PC-9 (cell line): ENCODE data around the gene ALCAM. TPM values are rescaled to one million over a fixed set of nuclear protein-coding genes. Genes with fewer than 3 reads are reported as not detected.
"Not testable (repeated sequence)": the region's sequence is repeated elsewhere in the genome, so short reads cannot be mapped to it uniquely, and the experiment has no call there.

Experiments used
- BruUV-seq: library from RNA; stranded (reverse); fragments of 400-500 nt; replicated peaks from 2 replicates; lab custom pipeline; 2021; lab: Mats Ljungman, UMichigan
- CTCF ChIA-PET: fragments of 300-600 bp; sonication (Branson Sonifier 250); formaldehyde crosslinking; loops from one replicate; lab custom pipeline; 2022; ENCODE audit warnings: antibody characterized with exemption; lab: Charles Lee
- POLR2A ChIA-PET: fragments of 300-600 bp; sonication (Branson Sonifier 250); formaldehyde crosslinking; loops from one replicate; lab custom pipeline; 2022; ENCODE audit warnings: antibody characterized with exemption; ENCODE audit not compliant: unreplicated experiment; lab: Charles Lee
- DNase-seq, 2 experiments: peaks; one replicate each; pipeline versions ENCODE4 v3.0.0 to v3.0.0-alpha.2; 2015 to 2022; ENCODE audit warnings: mixed read lengths in 1 of 2
- H2AFZ ChIP-seq: fragments of 200-600 bp; sonication (generic); 2 replicates; pipeline ENCODE4 v1.8.1; 2017; ENCODE audit warnings: antibody characterized with exemption
- H3F3A ChIP-seq: fragments of 200-600 bp; sonication (generic); 2 replicates; pipeline ENCODE4 v1.8.1; 2017; ENCODE audit warnings: antibody characterized with exemption, mild to moderate bottlenecking, low read depth; ENCODE audit not compliant: insufficient read depth
- H3K27ac ChIP-seq: fragments of 200-600 bp; sonication (generic); 2 replicates; pipeline ENCODE4 v1.6.1; 2016; ENCODE audit warnings: mixed run types
- H3K27me3 ChIP-seq: fragments of 200-600 bp; sonication (generic); 2 replicates; pipeline ENCODE4 v1.6.1; 2016; ENCODE audit warnings: low read depth, mixed run types; ENCODE audit not compliant: insufficient read depth
- H3K36me3 ChIP-seq: fragments of 200-600 bp; sonication (generic); 2 replicates; pipeline ENCODE4 v1.6.1; 2016; ENCODE audit warnings: low read depth, mixed run types
- H3K4me1 ChIP-seq: fragments of 200-600 bp; sonication (generic); replicated peaks from 2 replicates; pipeline ENCODE4 v1.6.1; 2016; ENCODE audit warnings: mixed run types; ENCODE audit not compliant: insufficient read depth
- H3K4me2 ChIP-seq: fragments of 200-600 bp; sonication (generic); 2 replicates; pipeline ENCODE4 v1.6.1; 2017; ENCODE audit warnings: mixed run types
- H3K4me3 ChIP-seq: fragments of 200-600 bp; sonication (generic); 2 replicates; pipeline ENCODE4 v1.6.1; 2016; ENCODE audit warnings: mixed run types
- H3K79me2 ChIP-seq: fragments of 200-600 bp; sonication (generic); 2 replicates; pipeline ENCODE4 v1.6.1; 2017; ENCODE audit warnings: low read depth, mixed run types
- H3K9me2 ChIP-seq: fragments of 200-600 bp; sonication (generic); 2 replicates; pipeline ENCODE4 v1.8.1; 2017; ENCODE audit warnings: mild to moderate bottlenecking; ENCODE audit not compliant: insufficient read depth
- H3K9me3 ChIP-seq: fragments of 200-600 bp; sonication (generic); 2 replicates; pipeline ENCODE4 v1.8.1; 2016; ENCODE audit warnings: low read depth; ENCODE audit not compliant: insufficient read depth
- H4K20me1 ChIP-seq: fragments of 200-600 bp; sonication (generic); 2 replicates; pipeline ENCODE4 v1.8.1; 2017; ENCODE audit not compliant: insufficient read depth
- CTCF ChIP-seq: fragments of 200-600 bp; sonication (generic); conservative IDR thresholded peaks from 2 replicates; pipeline ENCODE4 v1.6.1; 2017; ENCODE audit warnings: mixed run types, antibody characterized with exemption, mild to moderate bottlenecking, moderate library complexity
- EZH2 ChIP-seq: fragments of 200-600 bp; sonication (generic); IDR thresholded peaks from 2 replicates; pipeline ENCODE4 v1.8.0; 2017; ENCODE audit warnings: antibody characterized with exemption, low read depth
- intact Hi-C: fragments of 100-400 bp; cut with micrococcal nuclease; formaldehyde crosslinking; loops from one replicate; pipeline ENCODE4 v1.10.0; 2022; ENCODE audit not compliant: unreplicated experiment
- total RNA-seq: library from RNA; stranded (reverse); gene quantifications from 2 replicates; pipeline ENCODE4 v1.2.3, GENCODE V29; 2021

ALCAM gene
- total RNA-seq, 1 experiment from 2014 or later: 132 TPM

GRCh38 chr3:105388176-105388575 lies 21.5 kb downstream of the ALCAM start:
- POLR2A ChIA-PET: no interaction called here
- H3K9me2 ChIP-seq: no peaks in the 10 kb centered on the region; the same call in 1 of the 2 replicates
- H3K4me2 ChIP-seq: no peak overlapping the region
- no peaks in the 10 kb centered on the region for H3K4me1 ChIP-seq
- H3K79me2 ChIP-seq: peaks cover 32% of the 10 kb centered on the region
- CTCF ChIA-PET: no interaction called here
- no peak overlapping the region for H2AFZ ChIP-seq
- H3K27ac ChIP-seq: no peak overlapping the region
- no peaks in the 10 kb centered on the region for H3K36me3 ChIP-seq
- no peak for TF ChIP-seq CTCF
- no peak for TF ChIP-seq EZH2
- no peak for DNase-seq
- H4K20me1 ChIP-seq: no peaks in the 10 kb centered on the region
- H3K4me3 ChIP-seq: no peak overlapping the region
- peaks cover 5% of the 10 kb centered on the region; the same call in 1 of the 2 replicates for H3K9me3 ChIP-seq
- intact Hi-C loops: no loop called here
- no peaks in the 10 kb centered on the region for H3K27me3 ChIP-seq
- BruUV-seq: no TSS peak
- no peaks in the 10 kb centered on the region for H3F3A ChIP-seq

- H3K4me1 ChIP-seq, DNase-seq, H3K9me3 ChIP-seq, BruUV-seq, H3K4me2 ChIP-seq, H3K36me3 ChIP-seq, H3F3A ChIP-seq, H4K20me1 ChIP-seq, H3K27ac ChIP-seq, H2AFZ ChIP-seq, POLR2A ChIA-PET, H3K4me3 ChIP-seq, intact Hi-C loops, H3K9me2 ChIP-seq, H3K27me3 ChIP-seq: not testable (repeated sequence)
- CTCF ChIA-PET: interaction anchor here (0.7 kb wide), 1 partner anchor 65 kb away, joined by 3 read pairs; no protein-coding TSS in a partner anchor
- peaks cover 37% of the 10 kb centered on the region for H3K79me2 ChIP-seq
Observed at GRCh38 chr3:105389759-105390158, 23.1 kb downstream of the ALCAM start.

- not testable (repeated sequence) for H3K9me3 ChIP-seq
Observed at GRCh38 chr3:105392598-105392997, 25.9 kb downstream of the ALCAM start.

GRCh38 chr3:105394177-105394576 lies 27.5 kb downstream of the ALCAM start:
- BruUV-seq: no TSS peak
- no peak overlapping the region for H3K4me3 ChIP-seq
- H3K4me2 ChIP-seq: no peak overlapping the region

More at GRCh38 chr3:105392598-105392997, 25.9 kb downstream of the ALCAM start:
- H3K4me2 ChIP-seq, H3K4me1 ChIP-seq, H4K20me1 ChIP-seq, H2AFZ ChIP-seq, H3K9me2 ChIP-seq, H3F3A ChIP-seq, H3K27me3 ChIP-seq, BruUV-seq, CTCF ChIA-PET, intact Hi-C loops, DNase-seq, POLR2A ChIA-PET, H3K27ac ChIP-seq, H3K36me3 ChIP-seq, H3K4me3 ChIP-seq: not testable (repeated sequence)
- H3K79me2 ChIP-seq: peaks cover 29% of the 10 kb centered on the region

More at GRCh38 chr3:105394177-105394576, 27.5 kb downstream of the ALCAM start:
- Histone ChIP-seq H3K27me3 (no peaks in the 10 kb centered on the region), H3F3A (no peaks in the 10 kb centered on the region), H2AFZ (no peak overlapping the region), H4K20me1 (no peaks in the 10 kb centered on the region), H3K27ac (no peak overlapping the region), H3K4me1 (no peaks in the 10 kb centered on the region), H3K9me3 (peaks cover 5% of the 10 kb centered on the region; the same call in 1 of the 2 replicates), H3K36me3 (no peaks in the 10 kb centered on the region), H3K79me2 (peaks cover 29% of the 10 kb centered on the region), H3K9me2 (no peaks in the 10 kb centered on the region)
- DNase-seq: no peak
- intact Hi-C loops: no loop called here
- ChIA-PET CTCF (no interaction called here), POLR2A (no interaction called here)
- TF ChIP-seq EZH2 (no peak), CTCF (no peak)
